Measurements from ENCODE around the gene SIN3B. TPM values are rescaled to one million over a fixed set of nuclear protein-coding genes. Genes with fewer than 3 reads are reported as not detected.

Gene SIN3B
- polyA plus RNA-seq, 1 donor from 2014 or later: 31.2 TPM

DNA sequence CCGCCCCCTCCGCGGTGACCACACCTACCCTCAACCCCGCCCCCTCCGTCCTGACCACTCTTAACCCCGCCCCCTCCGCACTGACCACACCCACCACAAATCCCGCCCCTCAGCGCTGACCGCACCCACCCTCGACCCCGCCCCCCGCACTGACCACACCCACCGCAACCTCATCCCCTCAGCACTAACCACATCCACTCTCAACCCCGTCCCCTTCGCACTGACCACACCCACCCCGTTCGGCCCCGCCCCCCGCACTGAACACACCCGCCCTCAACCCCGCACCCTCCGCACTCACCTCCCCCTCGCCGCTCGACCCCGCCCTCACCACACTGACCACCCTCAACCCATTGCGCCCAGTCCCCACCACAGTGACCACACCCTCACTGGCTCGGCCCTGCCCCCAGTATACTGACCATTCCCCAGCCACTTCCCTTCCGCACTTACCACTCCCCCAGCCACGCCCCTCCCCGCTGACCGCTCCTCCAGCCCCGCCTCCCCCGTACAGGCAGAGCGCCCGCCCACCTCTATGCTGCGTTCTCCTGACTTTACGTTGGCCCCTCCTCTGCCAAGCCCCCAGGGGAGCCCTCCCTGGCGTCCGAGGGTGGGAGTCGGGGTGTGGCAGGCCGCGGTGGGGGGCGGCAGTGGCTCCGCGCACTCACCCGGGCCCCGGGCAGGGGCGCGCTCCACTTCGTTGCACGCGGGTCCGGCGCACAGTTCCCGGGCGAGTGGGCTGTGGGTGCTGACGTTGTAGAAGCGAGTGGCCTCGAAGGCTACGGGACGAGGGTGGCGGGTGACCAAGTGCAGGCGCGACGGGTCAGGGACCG is 68.0 kb downstream of the SIN3B start:
- Histone ChIP-seq H3K79me2 (replicated peaks; ENCODE audit: insufficient read depth, low read length) (no peaks in the 10 kb centered on the region), H3K27ac (ENCODE audit: low read length) (no peak overlapping the region), H3K36me3 (ENCODE audit: insufficient read depth, low read length) (no peaks in the 10 kb centered on the region), H3K4me3 (ENCODE audit: low read length) (peak overlapping the region; percentile 49), H4K20me1 (ENCODE audit: insufficient read depth) (no peaks in the 10 kb centered on the region), H2AFZ (ENCODE audit: low read depth, low read length) (no peak overlapping the region), H3K9me3 (ENCODE audit: low read length) (no peaks in the 10 kb centered on the region), H3K9me2 (ENCODE audit: insufficient read depth, low read length) (no peaks in the 10 kb centered on the region), H3F3A (ENCODE audit: insufficient read depth, low read length, poor library complexity, severe bottlenecking) (no peaks in the 10 kb centered on the region), H3K4me2 (ENCODE audit: low read length) (no peak overlapping the region), H3K27me3 (ENCODE audit: insufficient read depth, low read depth, low read length) (peaks cover 4% of the 10 kb centered on the region), H3K9ac (ENCODE audit: low read length) (no peak overlapping the region)
- TF ChIP-seq MXI1 (conservative IDR thresholded peaks at IDR 0.05; ENCODE audit: poor library complexity, severe bottlenecking): no peak
- no peak for TF ChIP-seq TAF1 (IDR thresholded peaks at IDR 0.05; ENCODE audit: low read depth)
- TF ChIP-seq CTCF (IDR thresholded peaks at IDR 0.05; ENCODE audit: poor library complexity, severe bottlenecking): no peak
- TF ChIP-seq, protein P1, sequence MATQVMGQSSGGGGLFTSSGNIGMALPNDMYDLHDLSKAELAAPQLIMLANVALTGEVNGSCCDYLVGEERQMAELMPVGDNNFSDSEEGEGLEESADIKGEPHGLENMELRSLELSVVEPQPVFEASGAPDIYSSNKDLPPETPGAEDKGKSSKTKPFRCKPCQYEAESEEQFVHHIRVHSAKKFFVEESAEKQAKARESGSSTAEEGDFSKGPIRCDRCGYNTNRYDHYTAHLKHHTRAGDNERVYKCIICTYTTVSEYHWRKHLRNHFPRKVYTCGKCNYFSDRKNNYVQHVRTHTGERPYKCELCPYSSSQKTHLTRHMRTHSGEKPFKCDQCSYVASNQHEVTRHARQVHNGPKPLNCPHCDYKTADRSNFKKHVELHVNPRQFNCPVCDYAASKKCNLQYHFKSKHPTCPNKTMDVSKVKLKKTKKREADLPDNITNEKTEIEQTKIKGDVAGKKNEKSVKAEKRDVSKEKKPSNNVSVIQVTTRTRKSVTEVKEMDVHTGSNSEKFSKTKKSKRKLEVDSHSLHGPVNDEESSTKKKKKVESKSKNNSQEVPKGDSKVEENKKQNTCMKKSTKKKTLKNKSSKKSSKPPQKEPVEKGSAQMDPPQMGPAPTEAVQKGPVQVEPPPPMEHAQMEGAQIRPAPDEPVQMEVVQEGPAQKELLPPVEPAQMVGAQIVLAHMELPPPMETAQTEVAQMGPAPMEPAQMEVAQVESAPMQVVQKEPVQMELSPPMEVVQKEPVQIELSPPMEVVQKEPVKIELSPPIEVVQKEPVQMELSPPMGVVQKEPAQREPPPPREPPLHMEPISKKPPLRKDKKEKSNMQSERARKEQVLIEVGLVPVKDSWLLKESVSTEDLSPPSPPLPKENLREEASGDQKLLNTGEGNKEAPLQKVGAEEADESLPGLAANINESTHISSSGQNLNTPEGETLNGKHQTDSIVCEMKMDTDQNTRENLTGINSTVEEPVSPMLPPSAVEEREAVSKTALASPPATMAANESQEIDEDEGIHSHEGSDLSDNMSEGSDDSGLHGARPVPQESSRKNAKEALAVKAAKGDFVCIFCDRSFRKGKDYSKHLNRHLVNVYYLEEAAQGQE (IDR thresholded peaks at IDR 0.05; ENCODE audit: borderline replicate concordance): no peak
- TF ChIP-seq EP300 (conservative IDR thresholded peaks at IDR 0.05; ENCODE audit: poor library complexity, severe bottlenecking): no peak
- no peak for TF ChIP-seq SMC3 (conservative IDR thresholded peaks at IDR 0.05; ENCODE audit: poor library complexity)
- TF ChIP-seq POLR2AphosphoS5 (IDR thresholded peaks at IDR 0.05): no peak

DNA sequence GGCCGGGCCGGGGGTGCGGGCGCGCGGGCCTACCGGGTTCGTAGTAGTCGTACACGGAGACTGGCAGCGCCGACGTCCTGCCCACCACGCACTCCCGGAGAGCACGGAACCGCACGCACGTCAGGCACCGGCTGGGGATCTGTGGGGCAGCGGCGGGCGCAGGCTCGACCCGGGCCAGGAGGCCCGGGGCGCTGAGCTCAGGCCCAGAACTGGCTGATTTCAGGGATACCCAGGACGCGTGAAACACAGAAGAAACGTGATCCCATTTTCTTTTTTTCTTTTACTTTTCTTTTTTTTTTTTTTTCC is 68.6 kb downstream of the SIN3B start:
- Histone ChIP-seq H3K36me3 (ENCODE audit: insufficient read depth, low read length) (no peaks in the 10 kb centered on the region), H3K9me2 (ENCODE audit: insufficient read depth, low read length) (no peaks in the 10 kb centered on the region), H3K79me2 (replicated peaks; ENCODE audit: insufficient read depth, low read length) (no peaks in the 10 kb centered on the region), H2AFZ (ENCODE audit: low read depth, low read length) (no peak overlapping the region), H4K20me1 (ENCODE audit: insufficient read depth) (no peaks in the 10 kb centered on the region), H3K4me2 (ENCODE audit: low read length) (no peak overlapping the region), H3K4me3 (ENCODE audit: low read length) (peak overlapping the region; percentile 49), H3K9ac (ENCODE audit: low read length) (no peak overlapping the region), H3K27ac (ENCODE audit: low read length) (no peak overlapping the region), H3F3A (ENCODE audit: insufficient read depth, low read length, poor library complexity, severe bottlenecking) (no peaks in the 10 kb centered on the region), H3K9me3 (ENCODE audit: low read length) (no peaks in the 10 kb centered on the region), H3K27me3 (ENCODE audit: insufficient read depth, low read depth, low read length) (peaks cover 4% of the 10 kb centered on the region)
- TF ChIP-seq CTCF (IDR thresholded peaks at IDR 0.05; ENCODE audit: poor library complexity, severe bottlenecking): no peak
- TF ChIP-seq EP300 (conservative IDR thresholded peaks at IDR 0.05; ENCODE audit: poor library complexity, severe bottlenecking): no peak
- no peak for TF ChIP-seq EZH2 (IDR thresholded peaks at IDR 0.05; ENCODE audit: borderline replicate concordance, insufficient read depth, low read length, poor library complexity, severe bottlenecking)
- no peak for TF ChIP-seq RAD21 (conservative IDR thresholded peaks at IDR 0.05)
- TF ChIP-seq, protein P1 (IDR thresholded peaks at IDR 0.05; ENCODE audit: borderline replicate concordance): no peak
- TF ChIP-seq TAF1 (IDR thresholded peaks at IDR 0.05; ENCODE audit: low read depth): no peak
- TF ChIP-seq MXI1 (conservative IDR thresholded peaks at IDR 0.05; ENCODE audit: poor library complexity, severe bottlenecking): no peak
- TF ChIP-seq SMC3 (conservative IDR thresholded peaks at IDR 0.05; ENCODE audit: poor library complexity): no peak
- no peak for TF ChIP-seq POLR2AphosphoS5 (IDR thresholded peaks at IDR 0.05)
